Thymus (tissue), 11 donors: ENCODE data around the gene RAB7A. TPM values are rescaled to one million over a fixed set of nuclear protein-coding genes. Genes with fewer than 3 reads are reported as not detected.
A peak's percentile ranks its signal among the peaks of the same experiment; 100 is the strongest.
"Not testable (repeated sequence)": the region's sequence is repeated elsewhere in the genome, so short reads cannot be mapped to it uniquely, and the experiment has no call there.

Source experiments
- DNase-seq, 9 donors: peaks; one replicate each; pipeline ENCODE4 v3.0.0-alpha.2; 2013; ENCODE audit warnings: low spot score in 9 of 9, low read depth in 6 of 9, missing footprints in 1 of 9
- H3K27ac ChIP-seq, 2 donors: one replicate each; pipeline ENCODE4 v1.5.1; 2013; ENCODE audit warnings: control low read depth in 1 of 2, low read depth in 1 of 2, low read length in 1 of 2, mild to moderate bottlenecking in 1 of 2, moderate library complexity in 1 of 2
- H3K27me3 ChIP-seq, 2 donors: one replicate each; pipeline ENCODE4 v1.5.1; 2013; ENCODE audit warnings: low read length in 1 of 2; ENCODE audit not compliant: control insufficient read depth in 2 of 2, insufficient read depth in 1 of 2
- H3K36me3 ChIP-seq, 2 donors: one replicate each; pipeline ENCODE4 v1.5.1; 2013; ENCODE audit warnings: low read length in 1 of 2, mild to moderate bottlenecking in 1 of 2, moderate library complexity in 1 of 2; ENCODE audit not compliant: control insufficient read depth in 2 of 2, insufficient read depth in 2 of 2
- H3K4me1 ChIP-seq, 2 donors: one replicate each; pipeline ENCODE4 v1.5.1; 2013; ENCODE audit warnings: low read length in 2 of 2; ENCODE audit not compliant: control insufficient read depth in 2 of 2, insufficient read depth in 2 of 2
- H3K4me3 ChIP-seq, 2 donors: one replicate each; pipeline ENCODE4 v1.5.1; 2013; ENCODE audit warnings: low read length in 2 of 2, control low read depth in 1 of 2, mild to moderate bottlenecking in 1 of 2
- H3K9me3 ChIP-seq, 2 donors: one replicate each; pipeline ENCODE4 v1.5.1; 2013; ENCODE audit warnings: low read length in 1 of 2, mild to moderate bottlenecking in 1 of 2; ENCODE audit not compliant: control insufficient read depth in 2 of 2, insufficient read depth in 1 of 2
- WGBS: extraction: QIAGEN DNeasy Blood & Tissue Kit; methylation state at CpG from one replicate; pipeline ENCODE4 v1.1.7; 2013; 5-methylcytosine and 5-hydroxymethylcytosine counted together
- polyA plus RNA-seq: library from polyadenylated mRNA; stranded (reverse); fragments of 200-250 nt; gene quantifications from one replicate; pipeline ENCODE4 v1.2.3, GENCODE V29; 2013
- total RNA-seq: library from RNA; stranded (reverse); fragments of 120-200 nt; gene quantifications from one replicate; pipeline ENCODE4 v1.2.4, GENCODE V29; 2013
- donor health status: healthy.

RAB7A gene
- total and polyA plus RNA-seq, 2 donors, result 42.9 to 167 TPM

- Histone ChIP-seq H3K27me3 (no peaks in the 10 kb centered on the region), H3K9me3 (no peaks in the 10 kb centered on the region), H3K27ac (peak overlapping the region in 1 of 2 donors; percentile 42), H3K4me1 (peaks cover 0 to 3% of the 10 kb centered on the region in 2 donors), H3K36me3 (peaks cover 3 to 10% of the 10 kb centered on the region in 2 donors), H3K4me3 (no peak overlapping the region)
- WGBS, result 97% methylated on average over 3 of the region's 3 CpGs
- DNase-seq, result no peak
Measured at GRCh38 chr3:128736601-128737000, 10.6 kb downstream of the RAB7A start.

- no peaks in the 10 kb centered on the region for H3K4me1 ChIP-seq
- 98% methylated on average over 1 of the region's 1 CpG for WGBS
- H3K27ac ChIP-seq, result no peak overlapping the region
- no peak for DNase-seq
- peaks cover 18 to 25% of the 10 kb centered on the region in 2 donors for H3K36me3 ChIP-seq
- no peak overlapping the region for H3K4me3 ChIP-seq
- H3K27me3 ChIP-seq, result no peaks in the 10 kb centered on the region
- peaks cover 2 to 12% of the 10 kb centered on the region in 2 donors for H3K9me3 ChIP-seq
Measured at GRCh38 chr3:128740621-128741020, 14.6 kb downstream of the RAB7A start.

- Histone ChIP-seq H3K9me3 (peaks cover 2 to 12% of the 10 kb centered on the region in 2 donors), H3K27me3 (no peaks in the 10 kb centered on the region), H3K4me1 (no peaks in the 10 kb centered on the region), H3K4me3 (no peak overlapping the region), H3K36me3 (peaks cover 17 to 22% of the 10 kb centered on the region in 2 donors), H3K27ac (no peak overlapping the region)
- no peak for DNase-seq
- 97% methylated on average over 38 of the region's 38 CpGs for WGBS
Measured at GRCh38 chr3:128742821-128743594, 17.0 kb downstream of the RAB7A start.

GRCh38 chr3:128745742-128746141 is 19.8 kb downstream of the RAB7A start:
- WGBS, result 97% methylated on average over 3 of the region's 3 CpGs
- Histone ChIP-seq H3K27me3 (no peaks in the 10 kb centered on the region), H3K4me3 (no peak overlapping the region), H3K36me3 (peaks cover 17 to 30% of the 10 kb centered on the region in 2 donors), H3K4me1 (no peaks in the 10 kb centered on the region), H3K27ac (no peak overlapping the region), H3K9me3 (peaks cover 2 to 12% of the 10 kb centered on the region in 2 donors)
- DNase-seq, result no peak

GRCh38 chr3:128746881-128747280 is 20.9 kb downstream of the RAB7A start:
- DNase-seq, result no peak
- Histone ChIP-seq H3K36me3 (peaks cover 17 to 25% of the 10 kb centered on the region in 2 donors), H3K27me3 (no peaks in the 10 kb centered on the region), H3K4me3 (no peak overlapping the region), H3K9me3 (peaks cover 2 to 10% of the 10 kb centered on the region in 2 donors), H3K27ac (no peak overlapping the region), H3K4me1 (no peaks in the 10 kb centered on the region)
- WGBS, result over 99% methylated on average over 2 of the region's 2 CpGs

- no peak overlapping the region for H3K27ac ChIP-seq
- H3K4me3 ChIP-seq, result no peak overlapping the region
- no peak for DNase-seq
- peaks cover 10 to 17% of the 10 kb centered on the region in 2 donors for H3K36me3 ChIP-seq
- no peaks in the 10 kb centered on the region for H3K27me3 ChIP-seq
- 95% methylated on average over 4 of the region's 4 CpGs for WGBS
- no peaks in the 10 kb centered on the region for H3K9me3 ChIP-seq
- no peaks in the 10 kb centered on the region for H3K4me1 ChIP-seq
Measured at GRCh38 chr3:128748557-128748956, 22.6 kb downstream of the RAB7A start.

- no peak for DNase-seq
- Histone ChIP-seq H3K27ac (no peak overlapping the region), H3K4me3 (no peak overlapping the region), H3K4me1 (no peaks in the 10 kb centered on the region), H3K27me3 (no peaks in the 10 kb centered on the region), H3K36me3 (peaks cover 6 to 17% of the 10 kb centered on the region in 2 donors), H3K9me3 (no peaks in the 10 kb centered on the region)
Measured at GRCh38 chr3:128749035-128749434, 23.1 kb downstream of the RAB7A start.

DNA sequence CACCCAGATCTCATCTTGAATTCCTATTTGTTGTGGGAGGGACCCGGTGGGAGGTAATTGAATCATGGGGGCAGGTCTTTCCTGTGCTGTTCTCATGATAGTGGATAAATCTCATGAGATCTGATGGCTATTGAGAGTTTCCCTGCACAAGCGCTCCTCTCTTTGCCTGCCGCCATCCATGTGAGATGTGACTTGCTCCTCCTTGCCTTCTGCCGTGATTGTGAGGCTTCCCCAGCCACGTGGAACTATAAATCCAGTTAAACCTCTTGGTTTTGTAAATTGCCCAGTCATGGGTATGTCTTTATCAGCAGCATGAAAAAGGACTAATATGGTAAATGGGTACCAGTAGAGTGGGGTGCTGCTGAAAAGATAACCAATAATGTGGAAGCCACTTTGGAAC is 23.6 kb downstream of the RAB7A start:
- not testable (repeated sequence) for H3K27ac ChIP-seq, H3K4me3 ChIP-seq, H3K9me3 ChIP-seq, H3K27me3 ChIP-seq, DNase-seq, H3K4me1 ChIP-seq
- WGBS, result 87% methylated on average over 5 of the region's 5 CpGs
- H3K36me3 ChIP-seq, result peaks cover 6 to 13% of the 10 kb centered on the region in 2 donors

GRCh38 chr3:128753715-128754114 is 27.7 kb downstream of the RAB7A start:
- Histone ChIP-seq H3K9me3 (peaks cover 0 to 4% of the 10 kb centered on the region in 2 donors), H3K4me1 (no peaks in the 10 kb centered on the region), H3K27me3 (no peaks in the 10 kb centered on the region), H3K36me3 (peaks cover 0 to 6% of the 10 kb centered on the region in 2 donors), H3K4me3 (no peak overlapping the region), H3K27ac (no peak overlapping the region)
- WGBS, result 64% methylated on average over 1 of the region's 1 CpG
- DNase-seq, result no peak
